C1 segment of cervical spinal cord (tissue), 14 donors: ENCODE data around the gene PIGS.
A peak's percentile ranks its signal among the peaks of the same experiment; 100 is the strongest.

Source experiments
- DNase-seq, 14 donors: peaks; one replicate each; lab custom pipeline; 2025; lab: John Stamatoyannopoulos, UW

PIGS gene

DNA sequence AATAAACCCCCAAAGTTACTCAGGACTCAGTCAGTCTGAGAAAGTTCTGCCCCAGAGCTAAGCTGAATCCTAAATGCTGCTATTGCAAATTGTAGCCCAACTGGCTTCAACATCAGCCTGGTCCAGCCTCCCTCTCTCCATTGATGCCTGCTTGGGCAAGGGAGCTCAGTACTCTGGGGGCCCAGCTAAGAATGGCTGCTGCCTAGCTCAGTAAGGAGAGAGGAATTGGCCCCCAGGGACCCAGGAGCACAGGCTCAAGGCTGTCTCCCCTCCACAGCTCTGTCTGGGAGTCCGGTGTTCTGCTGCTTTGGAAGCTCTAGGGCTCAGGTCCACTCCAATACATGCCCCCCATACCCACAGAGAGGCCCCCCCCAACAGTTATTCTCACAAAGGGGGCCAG lies 20.5 kb downstream of the PIGS start:
- DNase-seq, result no peak

DNA sequence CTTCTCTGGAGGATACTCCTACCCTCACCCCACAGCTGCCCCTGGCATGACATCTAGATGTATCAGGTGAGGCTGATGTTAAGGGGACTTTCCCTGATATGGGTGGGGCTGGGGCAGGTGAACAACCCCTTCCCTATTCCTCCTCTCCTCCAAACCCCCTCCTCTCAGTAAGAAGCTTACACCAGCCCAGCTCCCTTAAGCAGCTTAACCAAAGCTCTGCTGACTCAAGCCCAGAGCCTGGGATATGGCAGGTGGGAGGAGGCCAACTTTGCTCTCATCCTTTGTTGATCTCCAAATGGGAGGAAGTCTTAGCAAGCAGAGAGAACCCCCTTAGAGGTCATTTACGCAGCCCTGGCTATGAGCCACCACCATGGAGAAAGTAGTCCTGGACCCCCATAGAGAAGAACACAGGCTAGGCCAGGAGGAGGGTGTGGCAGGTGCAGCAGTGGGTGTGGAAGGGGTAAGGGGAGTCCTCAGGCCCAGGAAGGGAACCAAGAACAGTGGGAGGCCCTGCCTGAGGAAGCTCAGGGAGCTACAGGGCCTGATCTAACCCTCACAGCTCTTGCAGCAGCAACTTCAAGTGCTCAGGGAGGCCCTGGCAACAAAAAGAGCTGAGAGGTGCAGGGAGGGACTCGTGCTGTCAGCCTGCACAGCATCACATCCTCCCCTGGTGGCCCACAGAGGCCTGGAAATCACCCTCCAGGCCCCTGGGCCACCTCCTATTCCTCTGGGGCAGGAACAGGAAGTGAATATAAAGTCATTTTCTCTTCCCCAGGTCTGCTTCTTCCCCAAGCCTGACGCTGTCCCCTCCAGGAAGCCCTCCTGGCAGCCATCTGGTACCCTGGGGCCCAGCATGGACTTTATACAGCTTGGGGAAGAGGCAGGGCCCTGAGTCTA lies 21.8 kb downstream of the PIGS start:
- DNase-seq, result no peak

DNA sequence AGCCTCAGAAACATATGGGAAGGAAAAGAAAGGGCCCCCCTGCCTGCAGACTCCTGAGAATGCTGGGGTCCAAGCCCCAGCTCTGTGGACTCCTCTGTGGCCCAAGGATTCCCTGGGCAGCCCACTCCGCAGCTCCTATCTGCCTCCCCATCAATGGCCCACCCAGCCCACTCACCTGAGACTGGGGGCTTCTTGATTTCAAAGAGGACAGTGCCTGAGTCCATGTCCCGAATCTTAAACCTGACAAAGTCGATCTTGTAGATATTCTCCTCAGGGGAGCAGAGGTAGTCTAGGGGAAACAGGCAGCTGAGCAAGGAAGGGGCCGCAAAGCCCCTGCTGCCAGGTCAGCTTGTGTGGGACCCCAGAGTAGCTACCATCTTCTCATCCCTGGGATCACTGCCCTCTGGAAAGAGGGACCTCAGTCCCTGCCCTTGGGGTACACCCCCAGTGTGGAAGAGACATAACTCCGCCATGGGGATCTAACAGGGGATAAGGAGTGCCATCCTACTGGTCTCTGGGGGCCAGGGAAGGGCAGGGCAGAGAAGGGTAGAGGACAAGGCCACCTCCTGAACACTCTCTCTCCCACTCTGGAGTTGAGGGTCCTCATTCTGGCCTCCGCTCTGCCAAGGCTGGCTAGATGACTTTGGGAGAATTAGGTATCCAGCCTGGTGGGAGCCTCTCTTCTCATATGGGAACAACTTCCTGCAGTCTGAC lies 22.8 kb downstream of the PIGS start:
- no peak for DNase-seq

DNA sequence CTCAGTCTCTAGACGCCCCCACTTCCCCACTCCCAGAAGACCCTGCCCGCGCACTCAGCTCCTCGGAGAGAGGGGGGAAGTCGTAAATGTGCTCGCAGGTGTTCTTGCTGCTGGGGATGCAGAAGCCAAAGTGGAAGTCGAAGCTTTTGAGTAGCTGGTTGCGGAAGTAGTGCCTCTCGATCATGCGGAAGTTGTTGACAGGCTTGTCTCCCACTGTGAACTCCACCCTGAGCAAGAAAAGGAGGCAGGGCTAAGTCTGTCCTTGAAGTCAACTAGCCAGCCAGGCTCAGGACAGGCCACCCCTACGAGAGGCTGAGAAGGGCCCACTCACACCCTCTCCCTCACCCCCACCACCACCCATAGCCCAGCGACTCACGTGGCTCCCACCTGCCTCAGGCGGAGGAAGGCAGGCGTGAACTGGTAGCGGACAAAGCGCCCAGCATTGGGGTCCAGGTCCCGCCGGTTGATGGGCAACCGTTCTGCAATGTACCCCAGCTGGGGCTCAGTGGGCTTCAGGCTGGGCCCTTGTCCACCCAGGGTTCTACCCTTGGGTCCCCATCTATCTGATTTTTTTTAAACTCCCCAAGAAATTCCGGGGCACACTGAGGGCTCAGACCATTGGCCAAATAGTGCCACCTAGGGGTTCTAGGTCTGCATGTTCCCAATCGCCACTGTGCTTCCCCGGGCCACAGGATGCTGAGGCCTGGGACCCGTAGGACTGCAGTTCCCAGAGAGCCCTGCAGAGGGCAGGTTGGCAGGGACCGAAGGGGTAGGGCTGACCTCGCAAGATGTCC lies 23.5 kb downstream of the PIGS start:
- peak in 11 of 14 donors; percentile 17 to 52 (median 39) for DNase-seq

DNA sequence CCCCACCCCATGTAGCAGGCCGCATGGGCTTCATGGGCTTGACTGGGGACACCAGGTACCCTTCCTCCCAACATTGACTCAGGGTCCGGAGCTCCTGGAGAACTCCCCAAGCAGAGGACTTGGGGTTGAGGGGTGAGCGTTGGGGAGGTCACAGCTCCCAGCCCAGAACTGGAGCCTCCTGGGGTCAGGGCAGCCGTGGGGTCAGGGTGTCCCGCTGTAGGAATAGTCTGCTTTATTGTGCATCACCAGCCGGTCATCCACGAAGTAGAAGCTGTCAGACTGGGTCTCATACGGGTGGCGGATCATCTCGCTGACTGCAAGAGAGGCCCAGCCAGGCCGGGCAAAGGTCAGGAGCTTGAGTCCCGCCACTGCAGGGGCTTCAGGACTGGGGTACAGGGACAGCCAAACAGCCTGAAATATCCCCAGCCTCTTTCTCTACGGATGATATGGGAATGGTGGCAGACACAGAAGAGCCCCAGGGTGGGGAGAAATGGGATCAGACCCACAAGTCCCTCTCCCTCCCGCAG lies 24.2 kb downstream of the PIGS start:
- DNase-seq, result no peak

DNA sequence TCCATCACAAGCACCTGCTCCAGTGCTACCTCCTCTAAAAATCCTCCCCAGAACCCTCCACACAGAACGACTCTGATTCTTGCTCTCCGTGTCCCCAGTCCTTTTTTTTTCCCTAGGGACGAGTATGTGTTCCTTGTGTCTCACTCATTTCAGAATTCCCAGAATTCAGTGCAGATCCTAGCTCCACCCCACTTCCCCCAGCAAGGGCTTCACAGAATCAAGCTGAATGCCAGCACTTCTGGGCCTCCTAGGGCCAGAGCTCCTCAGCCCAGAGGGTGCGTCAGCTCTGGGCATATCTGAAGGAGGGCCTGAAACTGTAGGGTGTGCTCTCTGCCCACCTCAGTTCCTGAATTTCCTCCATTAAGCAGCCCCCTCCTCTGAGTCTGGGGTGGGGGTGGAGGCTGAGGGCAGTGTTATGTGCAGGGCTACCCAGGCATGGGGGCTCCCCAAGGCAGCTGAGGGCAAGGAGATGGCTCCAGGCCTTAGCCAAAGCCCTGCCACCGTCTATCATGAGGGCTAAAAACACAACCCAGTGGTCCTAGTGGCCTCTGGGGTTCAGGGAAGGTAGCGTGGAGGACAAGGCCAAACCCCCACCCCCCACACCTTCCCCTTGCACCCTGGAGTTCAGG lies 25.4 kb downstream of the PIGS start:
- DNase-seq, result no peak

DNA sequence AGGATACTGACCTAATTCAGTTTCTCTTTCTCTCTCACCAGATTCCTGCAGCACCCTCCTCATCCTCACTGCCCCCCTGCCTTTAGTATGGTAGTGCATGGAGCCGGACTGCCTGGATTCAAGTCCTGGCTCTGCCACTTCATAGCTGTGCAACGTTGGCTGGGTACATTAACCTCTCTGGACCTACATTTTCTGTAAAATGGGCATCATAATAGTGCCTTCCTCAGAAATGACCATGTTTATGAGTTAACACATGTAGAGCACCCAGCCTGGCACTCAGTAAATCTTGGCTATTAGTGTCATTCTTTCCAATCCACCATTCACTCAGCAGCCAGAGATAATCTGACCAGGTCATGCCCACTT lies 26.2 kb downstream of the PIGS start:
- DNase-seq, result no peak

DNA sequence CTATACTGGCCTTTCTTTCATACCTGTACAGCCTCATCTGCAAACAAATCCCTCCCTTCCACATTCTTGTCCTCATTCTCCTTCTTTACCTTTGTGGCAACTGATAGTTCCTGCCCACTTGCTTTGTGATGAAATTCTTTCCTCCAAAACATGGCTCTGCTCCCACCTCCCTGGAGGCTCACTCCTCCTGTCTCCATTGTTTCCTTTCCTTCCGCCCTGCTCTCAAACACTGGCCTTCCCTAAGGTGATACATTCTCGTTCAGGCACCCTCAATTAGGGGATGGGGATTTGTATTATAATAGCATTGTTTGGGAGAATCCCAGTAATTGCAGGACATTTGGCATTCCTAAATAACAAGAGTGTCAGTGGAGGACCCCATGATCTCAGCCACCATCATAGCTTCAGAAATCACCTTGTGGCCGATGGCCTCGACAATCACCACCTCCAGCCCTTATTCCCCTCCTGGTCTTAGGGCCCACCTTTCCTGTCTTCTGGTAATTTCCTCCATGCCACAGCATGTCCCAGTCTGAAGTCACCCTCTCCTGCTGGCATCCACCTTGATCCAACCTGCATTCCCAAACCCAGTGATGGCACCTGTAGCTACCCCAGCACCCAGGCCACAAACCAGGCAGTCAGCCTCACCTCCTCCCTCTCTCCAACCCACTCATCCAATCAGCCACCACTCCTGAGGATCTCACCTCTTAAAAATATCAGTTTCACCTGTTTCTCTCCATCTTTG lies 26.8 kb downstream of the PIGS start:
- no peak for DNase-seq

DNA sequence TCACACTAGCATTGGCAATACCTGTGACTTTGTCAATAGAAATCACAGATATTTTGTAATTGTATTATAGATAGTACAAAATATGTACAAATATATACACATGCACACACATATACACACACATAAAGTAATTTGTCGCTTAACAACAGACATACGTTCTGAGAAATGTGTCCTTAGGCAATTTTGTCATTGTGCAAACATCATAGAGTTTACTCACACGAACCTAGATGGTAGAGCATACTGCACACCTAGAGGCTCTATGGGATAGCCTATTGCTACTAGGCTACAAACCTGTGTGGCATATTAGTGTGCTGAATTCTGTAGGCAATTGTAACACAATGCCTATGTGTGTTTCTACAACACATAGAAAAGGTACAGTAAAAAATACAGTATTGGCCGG lies 29.9 kb downstream of the PIGS start:
- no peak for DNase-seq

DNA sequence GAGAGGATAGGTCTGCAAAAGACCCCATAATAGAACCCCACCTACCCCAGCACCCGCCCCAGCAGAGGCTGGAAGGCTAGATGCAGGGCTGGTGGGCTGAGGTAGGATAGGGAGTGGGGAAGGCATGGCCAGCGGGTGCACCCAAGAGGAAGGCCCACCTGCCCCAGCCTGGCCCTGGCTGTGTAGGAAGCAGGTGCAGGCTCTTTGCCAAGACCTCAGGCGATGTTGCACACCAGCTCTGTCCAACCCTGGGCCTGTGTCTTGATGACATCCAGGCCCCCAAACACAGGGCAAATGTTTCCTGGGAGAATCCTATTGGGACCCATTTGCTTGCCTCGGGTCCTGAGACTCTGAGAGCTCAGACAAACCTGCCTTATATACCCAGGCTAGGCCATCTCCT lies 31.1 kb downstream of the PIGS start:
- DNase-seq, result no peak

DNA sequence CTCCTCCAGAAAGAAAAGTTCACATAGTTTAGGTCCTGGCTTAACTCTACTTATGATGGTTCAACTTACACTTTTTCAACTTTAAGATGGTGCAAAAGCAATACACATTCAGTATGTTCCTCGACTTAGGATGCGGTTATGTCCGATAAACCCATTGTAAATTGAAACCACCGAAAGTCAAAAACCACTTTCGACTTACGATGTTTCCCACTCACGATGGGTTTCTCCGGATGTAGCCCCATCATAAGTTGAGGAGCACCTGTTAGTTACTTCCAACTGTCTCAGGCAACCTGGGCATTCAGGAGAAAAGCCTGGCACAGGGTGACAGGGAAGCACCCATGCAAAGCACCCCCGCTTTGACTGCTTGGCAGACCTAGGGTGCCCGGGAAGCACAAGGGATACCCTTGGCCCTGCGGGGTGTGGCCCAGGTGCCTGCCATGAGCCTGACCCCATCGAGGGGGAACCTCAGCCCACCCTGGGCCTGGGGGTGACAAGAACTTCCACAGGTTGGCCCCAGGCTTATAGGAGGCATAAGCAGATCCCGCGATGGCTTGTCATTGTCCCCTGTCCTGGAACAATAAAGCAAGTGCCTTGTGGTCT lies 32.9 kb downstream of the PIGS start:
- no peak for DNase-seq

DNA sequence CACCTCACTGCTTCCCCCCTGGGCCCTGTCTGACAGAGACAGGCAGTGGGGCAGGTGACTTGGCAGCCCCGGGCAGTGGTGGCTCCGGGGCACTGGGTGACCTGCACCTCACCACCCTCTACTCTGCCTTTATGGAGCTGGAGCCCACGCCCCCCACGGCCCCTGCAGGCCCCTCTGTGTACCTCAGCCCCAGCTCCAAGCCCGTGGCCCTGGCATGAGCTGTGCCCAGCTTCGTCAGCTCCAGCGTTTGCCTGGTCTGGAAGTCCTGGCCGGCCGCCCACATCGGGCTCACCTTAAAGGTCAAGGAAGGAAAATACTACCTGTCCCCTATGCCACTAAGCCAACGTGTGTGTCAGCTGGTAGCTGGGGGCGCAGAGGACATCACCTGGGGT lies 34.1 kb downstream of the PIGS start:
- no peak for DNase-seq

DNA sequence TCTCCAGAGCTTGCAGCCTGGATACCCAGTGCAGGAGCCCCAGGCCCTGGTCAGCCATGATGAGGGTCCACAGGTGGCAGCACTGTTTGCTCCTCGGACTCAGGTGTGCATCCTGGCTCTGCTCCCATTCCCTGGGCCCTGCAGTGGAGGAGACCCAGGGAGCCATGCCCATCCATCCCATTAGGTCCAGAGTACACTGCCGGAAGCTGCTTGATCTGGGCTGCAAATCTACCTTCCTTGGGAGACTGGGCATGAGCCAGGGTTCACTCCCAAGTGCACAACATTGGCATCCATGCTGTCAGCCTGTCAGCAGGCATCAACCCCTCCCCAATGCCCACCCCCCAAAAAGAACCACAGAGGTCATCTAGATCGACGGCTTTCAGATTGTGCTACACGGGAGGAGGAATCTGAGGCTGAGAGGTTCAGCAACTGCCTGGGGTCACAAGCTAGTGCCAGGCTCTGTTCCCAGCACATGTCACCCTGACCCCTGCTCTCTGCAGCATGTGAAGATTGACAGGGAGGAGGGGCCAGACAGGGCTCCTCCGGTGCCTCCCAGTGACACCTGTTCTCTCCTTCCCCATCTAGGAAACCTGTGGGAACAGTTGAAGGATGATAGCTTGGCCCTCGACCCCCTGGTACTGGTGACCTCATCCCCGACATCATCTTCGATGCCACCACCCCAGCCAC lies 34.6 kb downstream of the PIGS start:
- no peak for DNase-seq

DNA sequence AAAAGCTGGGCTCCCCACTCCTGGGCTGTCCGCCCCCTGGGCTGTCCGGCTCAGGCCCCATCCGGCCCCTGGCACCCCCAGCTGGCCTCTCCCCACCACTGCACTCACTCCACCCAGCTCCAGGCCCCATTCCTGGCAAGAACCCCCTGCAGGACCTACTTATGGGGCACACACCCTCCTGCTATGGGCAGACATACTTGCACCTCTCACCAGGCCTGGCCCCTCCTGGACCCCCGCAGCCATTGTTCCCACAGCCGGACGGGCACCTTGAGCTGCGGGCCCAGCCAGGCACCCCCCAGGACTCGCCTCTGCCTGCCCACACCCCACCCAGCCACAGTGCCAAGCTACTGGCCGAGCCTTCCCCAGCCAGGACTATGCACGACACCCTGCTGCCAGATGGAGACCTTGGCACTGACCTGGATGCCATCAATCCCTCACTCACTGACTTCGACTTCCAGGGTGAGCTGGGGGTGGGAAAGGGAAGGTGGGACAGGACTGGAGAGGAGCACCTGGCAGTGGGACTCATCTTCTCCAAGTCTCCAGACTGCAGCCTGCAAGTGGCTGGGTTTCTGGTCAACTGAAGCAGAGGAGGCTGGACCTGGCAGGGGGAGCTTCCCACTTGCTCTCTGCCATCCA lies 36.5 kb downstream of the PIGS start:
- DNase-seq, result no peak

DNA sequence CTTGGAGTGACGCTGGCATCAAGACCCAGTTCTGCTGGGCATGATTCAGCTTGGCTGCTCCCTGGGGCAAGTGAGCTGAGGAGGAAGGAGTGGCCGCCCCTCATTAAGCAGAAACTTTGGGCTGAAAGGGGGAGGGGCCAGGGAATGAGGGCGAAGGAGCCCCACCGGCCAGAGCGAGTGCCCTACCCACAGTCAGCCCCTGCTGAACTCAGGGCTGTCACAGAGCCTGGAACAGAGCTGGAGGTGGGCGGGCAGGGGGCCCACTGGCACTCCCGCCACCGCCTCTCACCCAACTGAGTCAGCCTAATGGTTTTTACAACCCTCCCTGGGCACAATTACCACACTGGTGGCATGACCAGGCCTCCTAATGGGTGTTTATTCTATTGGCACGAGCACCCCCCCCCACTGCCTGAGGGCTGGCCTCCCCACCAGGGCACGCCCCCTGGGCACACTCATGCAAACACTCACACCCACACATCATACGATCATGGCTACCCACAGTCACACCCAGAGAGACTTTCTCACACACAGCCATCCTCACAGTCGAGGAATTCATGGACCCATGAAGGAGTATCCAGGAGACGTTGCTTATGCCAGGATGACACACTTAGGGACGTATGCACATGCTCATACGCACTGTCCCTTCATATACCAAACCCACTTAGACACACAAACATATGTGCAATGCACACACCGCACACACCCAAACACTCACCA lies 38.1 kb downstream of the PIGS start:
- no peak for DNase-seq

DNA sequence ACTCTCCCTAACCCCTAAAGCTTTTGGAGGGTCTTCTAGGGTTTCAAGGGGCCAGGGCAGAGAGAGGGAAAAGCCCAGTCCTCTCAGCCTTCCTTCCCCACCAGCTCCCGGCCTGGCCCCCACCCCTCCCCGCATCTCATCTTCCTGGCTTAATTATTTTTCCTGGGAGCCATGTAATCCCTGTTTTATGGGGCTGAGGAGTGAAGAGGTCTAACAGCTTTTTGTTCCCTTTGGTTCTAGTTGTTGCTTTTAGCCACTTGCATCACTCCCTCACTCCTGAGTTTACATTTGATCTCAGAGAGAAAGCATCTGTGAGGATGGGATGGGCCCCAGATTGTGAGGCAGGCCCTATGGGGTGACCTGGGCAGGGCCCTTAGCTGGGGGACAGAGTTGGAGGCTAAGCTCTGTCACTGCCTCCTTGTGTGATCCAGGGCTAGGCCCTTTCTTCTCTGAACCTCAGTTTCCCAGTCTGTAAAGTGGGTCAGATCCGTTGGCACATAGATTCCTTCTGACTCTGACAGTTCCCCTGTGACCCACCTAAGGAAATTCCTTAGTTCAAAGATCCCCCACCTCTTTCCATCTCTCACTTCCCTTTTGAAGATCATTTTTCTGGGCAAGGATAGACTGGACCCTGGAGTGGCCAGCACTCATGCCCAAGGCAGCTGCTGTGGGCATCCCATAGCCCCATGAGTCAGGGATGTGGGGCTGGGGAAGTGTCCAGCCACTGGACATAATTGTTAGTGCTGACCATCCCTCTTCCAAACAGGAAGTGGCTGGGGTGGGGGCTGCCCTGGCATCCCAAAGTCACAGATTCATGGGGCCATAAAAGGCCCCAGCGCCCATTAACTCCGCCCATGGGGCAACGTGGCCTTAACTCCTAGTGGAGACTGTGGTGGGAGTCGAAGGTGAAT lies 39.0 kb downstream of the PIGS start:
- DNase-seq, result no peak

DNA sequence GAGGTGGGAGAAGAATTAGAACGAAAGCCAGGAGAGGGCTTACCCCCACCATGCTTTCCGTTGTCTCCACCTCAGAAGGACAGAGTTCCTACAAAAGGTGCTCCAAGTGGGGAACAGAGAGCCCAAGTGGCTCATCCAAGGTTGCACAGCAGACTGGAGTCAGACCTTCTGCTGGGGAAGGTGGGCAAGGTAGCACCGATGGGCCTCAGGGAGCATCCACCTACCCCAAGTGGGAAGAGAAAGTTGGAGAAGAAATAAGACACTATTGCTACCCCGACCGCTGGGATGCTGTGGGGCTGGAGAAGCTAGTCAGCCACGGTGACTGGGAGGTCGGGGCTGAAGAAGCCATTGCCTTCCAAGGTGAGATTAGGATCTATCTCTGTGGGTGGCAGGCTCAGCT lies 40.4 kb downstream of the PIGS start:
- no peak for DNase-seq

DNA sequence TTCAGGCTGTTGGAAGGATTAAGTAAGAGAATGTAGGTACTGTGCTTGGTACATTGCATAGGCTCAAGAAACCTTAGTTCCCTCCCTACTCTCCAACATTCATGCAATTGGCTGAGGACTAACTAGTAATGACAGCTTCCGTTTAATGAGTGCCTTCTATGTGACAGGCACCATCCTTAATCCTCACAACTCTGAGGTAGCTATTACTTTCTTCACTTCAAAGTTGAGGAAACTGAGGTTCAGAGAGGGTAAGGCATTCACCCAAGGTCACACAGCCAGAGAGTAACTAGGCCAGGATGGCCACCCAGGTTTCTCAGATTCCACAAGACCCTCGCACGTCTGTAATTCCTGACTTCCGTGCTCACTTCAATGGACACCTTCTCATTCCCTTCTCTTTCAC lies 41.1 kb downstream of the PIGS start:
- DNase-seq, result no peak
